Stimulated activated CD4-positive, alpha-beta T cell treated with anti-CD3 and anti-CD28 coated beads, Interleukin-15, amount 100 ng/mL, for 48 hours (primary cell): ENCODE data around the gene NUDT4.
"Not testable (repeated sequence)": the region's sequence is repeated elsewhere in the genome, so short reads cannot be mapped to it uniquely, and the experiment has no call there.

Source experiments
- DNase-seq, 2 donors: peaks; one replicate each; pipeline ENCODE4 v3.0.0-alpha.2; 2020; ENCODE audit warnings: low read depth in 2 of 2

The NUDT4 gene

DNA sequence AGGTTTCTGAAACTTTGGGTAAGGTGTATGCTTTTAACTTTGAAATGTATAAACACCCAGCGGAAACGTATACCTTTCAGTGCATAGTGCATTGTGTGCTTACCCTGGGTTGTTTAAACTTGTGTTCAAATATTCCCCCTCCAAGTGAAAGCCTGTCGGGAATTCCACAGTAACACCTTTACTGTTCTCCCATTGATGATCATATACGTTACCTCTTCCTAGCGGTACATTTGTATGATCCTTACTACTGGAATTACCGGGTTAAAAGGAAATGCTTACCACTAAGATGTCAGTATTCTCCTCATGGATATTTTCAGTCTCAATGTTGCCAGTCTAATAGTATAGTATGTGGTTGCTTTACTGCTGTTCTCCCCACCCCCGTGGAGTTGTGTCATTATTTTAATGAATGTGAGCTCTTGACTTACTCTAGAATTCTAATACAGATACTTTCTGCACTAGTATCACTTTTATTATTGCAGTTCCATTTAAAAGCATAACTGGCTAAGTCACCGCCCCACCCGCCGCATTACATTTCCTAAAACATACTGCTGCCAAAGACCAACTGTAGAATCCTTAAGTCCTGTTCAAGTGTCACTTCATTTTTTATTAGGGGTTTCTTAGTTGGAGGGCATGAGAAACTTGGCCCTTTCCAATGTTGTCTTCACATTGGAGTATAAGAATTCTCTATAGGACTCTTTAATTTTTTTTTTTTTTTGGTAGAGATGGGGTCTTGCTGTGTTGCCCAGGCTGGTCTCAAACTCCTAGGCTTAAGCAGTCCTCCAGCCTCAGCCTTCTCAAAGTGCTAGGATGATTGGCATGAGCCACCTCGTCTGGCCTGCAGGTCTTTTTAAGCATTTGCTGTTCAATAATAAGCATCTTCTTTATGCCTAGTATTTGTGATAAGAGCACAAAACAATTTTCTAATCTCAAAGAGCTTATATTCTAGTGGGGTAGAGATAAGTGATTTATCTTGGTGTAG is 24.9 kb downstream of the NUDT4 start:
- peak; percentile 13 to 15 for DNase-seq

DNA sequence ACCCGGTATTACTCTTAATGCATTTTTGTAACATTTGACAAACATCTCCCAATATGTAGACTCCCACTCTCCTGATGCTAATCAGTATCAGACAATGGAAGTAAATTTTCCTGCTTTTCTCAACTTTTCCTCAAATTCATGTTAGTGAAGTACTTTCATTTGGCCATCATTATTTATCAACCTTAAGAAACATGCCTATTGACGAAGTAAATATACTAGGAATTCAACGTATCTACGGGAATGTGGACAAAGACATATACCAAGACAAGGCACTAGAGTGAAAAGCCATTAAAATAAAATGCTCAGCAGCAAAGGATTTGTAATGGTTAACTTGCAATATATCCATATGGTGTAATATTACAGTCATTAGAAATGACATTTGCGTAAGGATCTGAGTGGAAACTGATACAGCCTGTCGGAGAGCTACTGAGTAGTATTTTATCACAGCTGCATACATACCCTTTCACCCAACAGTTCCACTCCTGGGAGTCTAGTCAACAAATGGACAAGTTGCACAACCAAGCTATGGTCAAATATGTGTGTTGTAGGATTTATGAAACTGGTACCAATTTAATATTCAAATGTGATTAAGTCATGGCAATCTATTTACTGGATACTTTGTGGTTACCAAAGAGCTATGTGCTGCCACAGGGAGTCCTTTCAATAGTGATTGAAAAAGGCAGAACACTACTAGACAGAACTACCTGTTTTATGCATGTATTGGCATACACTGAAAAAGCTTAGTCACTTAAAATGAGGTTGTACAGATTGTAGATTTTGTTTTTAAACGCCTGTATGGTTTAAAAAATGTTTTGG is 26.5 kb downstream of the NUDT4 start:
- no peak for DNase-seq

DNA sequence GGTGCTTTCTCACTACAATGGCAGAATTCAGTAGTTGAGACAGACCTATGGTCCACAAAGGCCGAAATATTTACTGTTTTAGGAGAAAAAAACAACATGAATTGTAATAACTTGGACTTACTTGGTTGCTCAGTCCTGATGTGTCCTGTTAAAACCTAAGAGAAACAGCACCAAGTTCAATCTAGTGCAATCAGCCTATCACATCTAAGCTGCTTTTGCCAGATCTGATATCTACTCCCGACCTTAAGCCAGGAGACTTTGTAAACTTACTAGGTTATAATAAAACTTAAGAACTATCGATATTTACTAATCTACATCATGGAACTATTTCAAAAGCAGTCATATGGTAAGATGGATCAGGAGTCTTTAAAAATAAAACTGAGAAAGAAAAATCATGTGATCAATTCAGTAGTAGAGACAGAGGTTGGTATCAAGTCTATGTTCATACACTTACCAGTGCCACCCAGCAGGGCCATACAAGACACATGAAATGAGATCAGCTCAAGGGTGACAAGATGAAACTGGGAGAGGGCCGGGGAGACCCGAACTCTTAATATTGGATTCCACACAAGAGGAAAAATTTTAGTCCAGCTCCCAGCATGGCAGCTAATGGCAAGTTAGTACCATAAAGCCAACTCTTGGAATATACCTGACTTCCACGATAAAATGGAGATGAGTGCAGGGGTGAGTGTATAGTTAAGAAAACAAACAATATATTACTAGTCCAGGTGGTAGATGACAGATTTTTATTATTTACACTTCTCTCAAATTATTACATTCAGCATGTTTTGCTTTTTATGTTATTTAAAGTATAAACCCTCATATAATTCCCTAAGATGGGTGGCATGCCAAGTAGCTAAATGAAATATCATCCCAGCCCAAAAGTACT is 27.5 kb downstream of the NUDT4 start:
- no peak for DNase-seq

DNA sequence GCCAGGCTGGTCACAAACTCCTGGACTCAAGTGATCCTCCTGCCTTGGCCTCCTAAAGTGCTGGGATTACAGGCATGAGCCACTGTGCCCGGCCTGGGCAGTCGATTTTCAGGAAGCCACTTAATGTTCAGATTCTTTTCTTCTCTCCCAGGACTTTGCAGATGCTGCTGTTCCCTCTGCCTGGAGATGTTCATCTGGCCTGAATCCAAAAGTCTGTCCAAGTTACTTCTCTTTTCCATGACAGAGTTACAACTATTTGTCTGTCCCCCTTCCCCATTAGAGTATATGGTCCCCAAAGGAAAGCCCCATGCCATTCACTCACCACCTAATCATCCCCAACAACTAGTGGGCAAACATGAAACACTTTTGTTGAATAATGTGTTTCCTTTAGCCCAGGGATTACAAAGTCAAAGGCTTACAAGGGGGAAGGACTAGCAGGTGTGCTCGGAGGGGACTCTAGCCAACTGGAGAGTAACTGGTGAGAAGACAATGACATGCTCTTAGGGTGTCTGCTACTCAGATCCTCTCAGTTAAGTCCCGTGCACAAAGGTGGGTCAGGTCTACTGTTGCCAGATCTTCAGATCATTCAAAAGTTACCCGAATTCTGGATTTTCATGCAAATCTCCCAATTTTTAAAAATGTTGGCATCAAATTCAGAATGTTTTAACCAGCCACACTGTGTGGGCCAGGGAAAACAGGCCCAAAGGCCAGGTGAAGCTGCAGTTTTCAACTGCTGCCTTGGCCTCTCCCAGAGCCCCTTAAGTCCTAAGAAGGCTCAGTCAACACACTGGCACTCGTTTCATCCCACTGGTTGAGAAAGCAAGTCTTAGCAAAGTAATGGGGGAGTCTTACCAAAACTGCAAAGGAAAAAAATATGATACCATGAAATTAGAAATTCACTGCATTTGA is 29.6 kb downstream of the NUDT4 start:
- no peak for DNase-seq

DNA sequence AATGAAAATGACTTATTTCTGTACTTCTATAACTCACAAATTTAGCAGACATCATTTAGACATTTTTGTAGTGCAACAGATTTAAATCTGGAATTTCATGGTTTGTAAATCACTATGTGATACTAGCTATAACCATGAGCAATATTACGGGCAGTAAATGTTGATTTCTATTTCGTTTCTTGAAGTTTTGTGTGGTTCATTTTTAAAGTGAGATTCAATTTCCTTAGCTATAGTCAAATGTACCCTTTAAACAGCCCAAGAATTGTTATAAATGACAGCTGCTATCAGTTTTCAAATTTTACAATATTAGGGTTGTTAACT is 30.2 kb downstream of the NUDT4 start:
- no peak for DNase-seq

DNA sequence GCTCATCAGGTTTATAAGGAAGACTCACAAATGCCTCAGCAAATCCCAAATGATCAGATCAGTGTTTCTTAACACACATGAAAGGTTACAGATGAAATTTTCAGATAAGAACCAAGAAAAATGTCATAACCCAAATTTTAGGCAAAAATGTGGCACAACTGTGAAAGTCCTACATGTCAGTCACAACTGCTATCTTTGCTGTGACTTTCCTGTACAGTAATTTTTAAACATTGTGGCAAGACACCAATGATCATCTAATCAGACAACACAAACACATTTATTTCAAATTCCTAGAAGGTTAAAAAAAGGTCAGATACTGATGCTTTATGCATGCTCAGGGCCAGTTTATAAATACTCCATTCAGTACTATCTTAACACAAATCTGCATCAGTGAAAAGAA is 31.1 kb downstream of the NUDT4 start:
- no peak for DNase-seq

DNA sequence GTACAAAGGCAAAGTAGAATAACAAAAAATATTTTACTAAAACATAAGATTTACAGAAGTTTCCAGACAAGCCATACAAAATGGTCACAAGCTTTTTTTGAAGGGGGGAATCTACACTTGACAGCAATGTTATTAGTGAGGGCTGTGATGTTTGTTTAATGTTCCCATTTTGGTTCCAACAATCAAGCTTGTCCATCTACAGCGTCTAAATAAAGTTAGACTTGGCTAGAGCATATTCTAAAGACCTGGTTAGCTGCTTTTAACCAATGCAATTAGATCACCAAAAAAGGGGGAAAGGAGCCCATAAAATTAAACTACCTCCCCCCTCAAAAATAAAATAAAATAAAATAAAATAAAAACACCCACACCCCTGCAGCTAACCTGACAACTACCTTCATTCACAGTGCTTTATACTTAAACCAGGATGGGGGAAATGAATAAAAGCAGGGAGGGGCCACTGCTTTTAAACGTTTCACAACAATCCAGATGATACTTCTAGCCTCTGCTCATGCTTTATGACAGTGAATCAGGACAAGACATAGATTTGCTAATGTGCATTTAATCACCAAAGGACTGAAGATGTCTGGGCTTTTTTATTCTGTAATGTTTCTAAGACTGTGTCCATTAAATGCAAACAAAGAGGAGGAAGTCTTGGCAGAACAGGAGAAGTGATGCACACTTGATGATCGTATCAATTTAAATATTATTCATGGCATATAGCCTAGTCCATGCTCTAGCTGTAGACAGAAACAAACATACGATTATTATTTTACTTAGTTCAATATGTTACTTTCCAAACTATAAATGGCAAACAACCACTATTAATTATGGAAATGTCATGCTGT is 31.8 kb downstream of the NUDT4 start:
- not testable (repeated sequence) for DNase-seq

DNA sequence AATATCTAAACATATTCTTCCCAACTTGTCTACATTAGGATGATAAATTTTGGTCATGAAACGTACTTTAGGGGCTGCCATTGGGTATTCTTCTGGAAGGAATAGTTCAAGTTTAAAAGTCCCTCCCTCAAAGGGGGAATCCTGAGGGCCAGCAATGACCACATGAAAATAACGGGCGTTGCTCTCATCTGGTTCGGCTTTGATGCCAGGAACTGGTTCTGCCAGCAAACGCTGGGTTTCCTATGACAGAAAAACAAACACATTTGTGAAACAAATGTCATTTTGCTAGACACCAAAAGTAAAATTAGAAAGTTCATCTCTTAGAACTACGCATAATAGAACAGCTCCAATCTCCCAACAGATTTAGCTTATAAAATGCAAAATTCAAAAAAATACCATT is 33.3 kb downstream of the NUDT4 start:
- not testable (repeated sequence) for DNase-seq

DNA sequence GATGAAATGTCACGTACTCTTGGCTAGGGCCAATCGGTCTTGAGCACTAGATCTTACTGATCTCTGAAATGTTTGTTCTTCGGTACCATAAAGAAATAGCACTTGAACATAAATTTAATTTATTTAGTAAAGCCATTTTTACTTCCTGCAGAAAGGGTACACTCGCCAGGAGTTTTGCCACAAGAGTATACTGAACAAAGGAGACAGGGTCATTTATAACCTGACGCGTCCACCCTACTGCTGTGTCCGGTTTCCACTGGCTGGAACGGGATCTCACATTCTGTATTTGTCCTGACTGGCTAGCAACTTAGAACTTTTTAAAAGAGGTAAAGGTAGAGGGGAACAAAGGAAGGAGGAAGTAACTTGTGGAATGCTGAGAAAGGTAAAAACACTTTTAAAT is 34.7 kb downstream of the NUDT4 start:
- not testable (repeated sequence) for DNase-seq

DNA sequence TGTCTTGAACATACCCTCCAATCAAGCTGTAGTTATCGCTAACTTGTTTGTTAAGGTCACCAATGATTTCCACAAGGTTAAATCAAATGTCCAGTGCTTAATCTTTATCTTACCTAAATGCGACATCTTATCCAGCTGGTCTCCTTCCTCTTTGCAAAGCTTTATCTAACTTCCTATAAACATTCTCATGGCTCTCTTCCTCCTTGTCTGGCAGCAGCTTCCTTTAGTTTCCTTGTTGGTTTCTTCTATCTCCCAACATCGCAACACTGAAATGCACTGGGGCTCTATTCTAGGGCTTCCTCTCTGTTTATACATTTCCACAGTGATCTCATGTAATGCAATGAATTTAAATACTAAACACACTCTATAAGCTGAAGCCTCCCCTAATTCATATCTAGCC is 35.3 kb downstream of the NUDT4 start:
- no peak for DNase-seq

DNA sequence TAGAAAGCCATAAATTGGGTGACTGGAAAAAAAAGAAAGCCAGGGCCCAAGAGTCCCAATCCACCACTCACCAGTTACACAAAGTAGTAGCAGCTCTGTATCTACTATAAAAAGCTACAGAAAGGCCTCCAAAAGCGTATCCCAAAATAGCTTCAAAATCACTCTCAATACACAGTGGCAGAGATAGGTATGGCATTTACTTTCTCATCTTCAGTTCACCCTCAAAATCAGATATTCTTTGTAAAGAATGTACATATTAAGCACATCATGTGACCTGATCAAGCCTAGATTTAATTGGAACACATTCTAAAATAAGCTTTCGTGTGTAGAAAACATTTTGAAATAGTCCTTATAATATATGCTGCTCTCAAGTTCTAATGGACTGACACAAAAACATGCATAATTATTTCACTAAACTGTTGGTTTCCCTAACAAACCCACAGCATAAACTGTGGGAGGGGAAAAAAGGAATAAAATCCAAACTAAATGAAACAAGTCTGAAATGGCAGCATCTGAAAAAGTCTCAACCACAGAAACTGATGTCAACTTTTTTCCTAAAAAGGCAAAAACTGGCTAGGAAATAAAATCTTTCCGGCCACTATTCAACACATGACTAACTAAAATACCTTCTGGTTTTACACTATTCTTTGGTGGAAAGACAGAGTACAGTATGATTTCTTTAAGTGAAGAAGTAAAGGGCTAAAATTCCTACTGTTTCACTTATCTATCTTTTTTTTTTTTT is 38.2 kb downstream of the NUDT4 start:
- DNase-seq: no peak

DNA sequence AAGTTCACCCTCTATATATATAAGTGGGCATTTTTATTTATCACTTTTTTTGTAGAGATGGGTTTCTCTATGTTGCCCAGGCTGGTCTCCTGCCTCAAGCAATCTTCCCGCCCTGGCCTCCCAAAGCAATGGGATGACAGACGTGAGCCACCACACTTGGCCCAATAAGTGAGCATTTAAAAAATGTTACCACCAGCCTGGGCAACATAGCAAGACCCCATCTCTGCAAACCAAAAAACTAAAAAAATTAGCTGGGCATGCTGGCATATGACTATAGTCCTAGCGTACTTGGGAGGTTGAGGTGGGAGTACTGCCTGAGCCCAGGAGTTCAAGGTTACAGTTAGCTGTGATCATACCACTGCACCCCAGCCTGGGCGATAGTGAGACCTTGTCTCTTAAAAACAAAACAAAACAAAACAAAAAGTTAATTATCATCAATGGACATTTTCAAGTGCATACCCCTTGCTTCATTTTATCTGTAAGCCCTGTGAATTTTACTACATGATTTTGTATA is 40.3 kb downstream of the NUDT4 start:
- no peak for DNase-seq

DNA sequence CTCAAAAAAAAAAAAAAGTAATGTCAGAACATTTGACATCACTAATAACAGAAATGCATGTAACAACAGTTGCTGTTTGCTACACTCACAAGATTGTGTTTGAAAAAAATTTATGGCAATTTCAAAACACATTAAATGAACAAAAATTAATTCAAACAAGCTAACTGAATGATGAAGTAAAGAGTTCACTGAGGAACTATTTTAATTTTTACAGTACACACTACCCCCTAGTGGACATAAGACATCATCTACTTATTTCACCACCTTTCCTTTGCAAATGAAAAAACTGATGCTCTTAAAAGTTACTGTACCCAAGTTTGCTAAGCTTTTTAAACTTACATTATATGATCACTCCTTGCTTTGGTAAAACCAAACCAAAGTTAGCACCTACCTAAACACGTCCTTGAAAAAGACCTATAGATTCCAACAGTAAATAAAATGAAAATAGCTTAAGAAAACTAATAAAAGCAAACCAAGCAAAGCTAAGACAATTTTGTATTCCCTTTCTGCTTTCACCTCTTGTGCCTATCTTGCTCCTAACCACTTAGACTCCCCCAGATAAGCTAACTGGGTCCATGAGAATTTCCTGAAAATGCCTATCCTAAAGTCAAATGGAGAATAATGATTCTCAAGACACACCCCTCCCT is 41.8 kb downstream of the NUDT4 start:
- no peak for DNase-seq

DNA sequence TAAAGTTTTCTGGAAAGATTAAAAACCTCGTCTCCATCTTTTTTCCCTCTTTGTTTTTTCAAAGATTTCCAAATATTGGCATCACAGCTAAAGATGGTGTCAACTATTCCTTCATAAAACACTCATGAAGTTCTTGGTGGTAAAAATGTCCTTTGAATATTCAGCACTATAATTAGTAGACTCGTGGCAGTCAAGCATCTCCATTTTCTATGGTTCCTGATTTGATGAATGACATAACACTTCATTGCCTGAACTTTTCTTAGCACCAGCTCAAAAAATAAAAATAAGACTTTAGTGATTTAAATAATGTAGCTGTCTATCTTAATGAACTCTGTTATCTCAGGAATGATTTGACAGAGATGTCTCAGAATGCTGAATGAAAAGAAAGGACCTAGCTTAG is 44.3 kb downstream of the NUDT4 start:
- DNase-seq: no peak

DNA sequence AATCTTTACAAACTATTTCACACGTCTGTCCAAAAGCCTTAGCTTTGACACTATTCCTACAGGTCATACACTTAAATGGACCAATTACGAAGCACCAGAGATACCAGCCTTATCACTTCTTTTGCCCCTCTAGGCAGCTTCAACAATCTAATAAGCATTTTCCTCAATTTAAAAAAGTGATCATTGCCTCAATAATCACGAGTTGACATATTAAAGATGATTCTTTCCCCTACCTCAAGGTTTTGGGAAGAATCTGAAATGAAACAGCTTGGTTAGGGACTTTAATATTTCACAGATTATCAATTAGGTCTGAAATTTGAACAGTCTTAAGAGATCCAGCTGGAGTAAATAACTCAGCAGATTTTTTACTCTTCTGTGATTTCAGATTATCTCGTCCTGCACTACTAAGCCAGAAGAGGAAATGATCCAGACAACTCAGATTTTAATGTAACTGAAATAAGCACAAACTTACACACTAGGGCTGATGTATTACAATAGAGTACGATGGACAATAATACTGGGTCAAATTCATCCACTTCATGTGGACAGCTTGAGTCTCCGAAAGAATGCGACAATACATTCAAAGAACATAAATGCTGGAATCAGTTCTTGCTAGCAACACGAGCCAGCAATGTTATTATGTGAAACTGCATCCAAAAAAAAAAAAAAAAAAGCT is 48.1 kb downstream of the NUDT4 start:
- DNase-seq: no peak

DNA sequence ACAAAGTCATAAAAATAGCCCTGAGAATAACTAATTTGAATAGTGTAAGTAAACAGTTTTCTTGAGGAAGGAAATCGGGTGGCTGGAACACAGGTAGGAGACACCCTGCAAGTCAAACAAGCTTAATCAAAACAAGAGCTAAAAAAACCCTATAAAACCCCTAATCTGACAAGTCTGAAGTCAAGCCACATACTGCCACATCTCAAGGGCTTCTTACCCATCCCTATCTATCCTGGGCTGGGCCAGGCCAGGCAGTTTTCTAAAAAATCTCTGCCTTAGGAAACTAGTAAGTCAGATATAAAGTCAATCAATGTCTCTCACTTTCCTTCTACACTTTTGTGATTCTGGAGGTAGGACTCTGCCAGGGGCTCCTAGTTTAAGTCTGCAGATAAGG is 48.7 kb downstream of the NUDT4 start:
- no peak for DNase-seq

DNA sequence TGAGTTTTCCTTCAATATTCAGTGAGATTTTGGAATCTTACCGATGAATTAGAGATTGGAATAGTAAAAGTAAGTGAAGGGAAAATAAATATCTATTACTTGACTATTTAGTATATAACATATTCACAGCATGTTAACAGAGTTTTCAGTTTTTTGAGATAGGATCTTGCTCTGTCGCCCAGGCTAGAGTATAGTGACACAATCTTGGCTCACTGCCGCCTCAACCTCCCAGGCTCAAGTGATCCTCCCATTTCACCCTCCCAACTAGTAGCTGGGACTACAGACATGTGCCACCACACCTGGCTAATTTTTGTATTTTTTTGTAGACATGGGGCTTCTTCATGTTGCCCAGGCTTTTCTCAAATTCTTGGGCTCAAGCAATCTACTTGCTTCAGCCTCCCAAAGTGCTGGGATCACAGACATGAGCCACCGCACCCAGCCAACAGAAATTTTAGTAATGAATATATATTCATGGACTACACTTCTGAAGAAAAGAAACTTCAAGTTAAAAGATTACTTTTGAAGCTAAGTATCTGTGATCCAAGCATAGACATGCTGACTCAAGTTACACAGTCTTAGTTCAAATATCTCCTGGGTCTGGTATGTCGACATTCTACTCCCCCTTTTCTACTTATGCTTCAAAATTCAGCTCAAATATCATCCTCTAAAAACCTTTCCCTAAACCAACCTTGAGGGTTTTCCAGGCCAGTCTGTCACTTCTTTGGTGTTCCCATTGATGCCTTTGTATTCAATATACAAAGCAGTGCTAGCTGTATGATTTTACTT is 50.2 kb downstream of the NUDT4 start:
- no peak for DNase-seq
